BLaER1 treated with 17β-estradiol and CSF1 and Interleukin-3, amounts not matched to agents 10 nM and 100 nM (cell line): Measurements from ENCODE around the gene ADPRH.
"Not testable (repeated sequence)": the region's sequence is repeated elsewhere in the genome, so short reads cannot be mapped to it uniquely, and the experiment has no call there.

Experiments
- H3K27ac ChIP-seq, 11 experiments: shearing (Covaris generic); formaldehyde crosslinking; 2 replicates each; pipeline ENCODE4 v1.8.1; 2022
- H3K27me3 ChIP-seq, 11 experiments: shearing (Covaris generic); formaldehyde crosslinking; 2 replicates each; pipeline ENCODE4 v1.8.1; 2022
- H3K36me3 ChIP-seq, 11 experiments: shearing (Covaris generic); formaldehyde crosslinking; 2 replicates each; pipeline ENCODE4 v1.8.1; 2022
- H3K4me1 ChIP-seq, 10 experiments: shearing (Covaris generic); formaldehyde crosslinking; 2 replicates each; pipeline ENCODE4 v1.8.1; 2022
- H3K4me2 ChIP-seq, 11 experiments: shearing (Covaris generic); formaldehyde crosslinking; 2 replicates each; pipeline ENCODE4 v1.8.1; 2022
- H3K4me3 ChIP-seq, 10 experiments: shearing (Covaris generic); formaldehyde crosslinking; 2 replicates each; pipeline ENCODE4 v1.8.1; 2022
- H3K9ac ChIP-seq, 11 experiments: shearing (Covaris generic); formaldehyde crosslinking; 2 replicates each; pipeline ENCODE4 v1.8.1; 2022
- H3K9me3 ChIP-seq, 11 experiments: shearing (Covaris generic); formaldehyde crosslinking; replicated peaks in 1 of 11; 2 replicates each; pipeline ENCODE4 v1.8.1; 2022
- H4K20me1 ChIP-seq, 11 experiments: shearing (Covaris generic); formaldehyde crosslinking; 2 replicates each; pipeline ENCODE4 v1.8.1; 2022
- Cebpa-rat ChIP-seq, 11 experiments: shearing (Covaris generic); IDR thresholded peaks; 2 replicates each; pipeline ENCODE4 v1.8.1; 2022

The ADPRH gene

GRCh38 chr3:119543147-119543546 is 36.1 kb upstream of the ADPRH start:
- no peaks in the 10 kb centered on the region for H4K20me1 ChIP-seq
- peaks cover 0 to 51% (median 0%) of the 10 kb centered on the region in 11 experiments; a peak in 4 of 22 replicates for H3K36me3 ChIP-seq
- no peak overlapping the region for H3K9ac ChIP-seq
- no peak overlapping the region for H3K4me2 ChIP-seq
- no peak overlapping the region for H3K4me3 ChIP-seq
- H3K9me3 ChIP-seq: no peaks in the 10 kb centered on the region
- no peak overlapping the region for H3K27ac ChIP-seq
- H3K27me3 ChIP-seq: no peaks in the 10 kb centered on the region
- H3K4me1 ChIP-seq: peaks cover 0 to 60% (median 8%) of the 10 kb centered on the region in 10 experiments; a peak in 13 of 20 replicates
- no peak for TF ChIP-seq Cebpa-rat (IDR thresholded peaks at IDR 0.05)

- peak overlapping the region in 2 of 11 experiments; percentile 47 to 73; a peak in 4 of 22 replicates for H3K4me2 ChIP-seq
- no peaks in the 10 kb centered on the region for H4K20me1 ChIP-seq
- H3K27ac ChIP-seq: no peak overlapping the region
- no peak overlapping the region for H3K9ac ChIP-seq
- peaks cover 0 to 43% (median 0%) of the 10 kb centered on the region in 11 experiments; a peak in 5 of 22 replicates for H3K36me3 ChIP-seq
- peaks cover 0 to 71% (median 0%) of the 10 kb centered on the region in 10 experiments; a peak in 4 of 20 replicates for H3K4me1 ChIP-seq
- no peaks in the 10 kb centered on the region for H3K9me3 ChIP-seq
- H3K4me3 ChIP-seq: no peak overlapping the region
- no peak for TF ChIP-seq Cebpa-rat (IDR thresholded peaks at IDR 0.05)
- H3K27me3 ChIP-seq: no peaks in the 10 kb centered on the region
Observed at GRCh38 chr3:119547227-119547626, 32.1 kb upstream of the ADPRH start.

DNA sequence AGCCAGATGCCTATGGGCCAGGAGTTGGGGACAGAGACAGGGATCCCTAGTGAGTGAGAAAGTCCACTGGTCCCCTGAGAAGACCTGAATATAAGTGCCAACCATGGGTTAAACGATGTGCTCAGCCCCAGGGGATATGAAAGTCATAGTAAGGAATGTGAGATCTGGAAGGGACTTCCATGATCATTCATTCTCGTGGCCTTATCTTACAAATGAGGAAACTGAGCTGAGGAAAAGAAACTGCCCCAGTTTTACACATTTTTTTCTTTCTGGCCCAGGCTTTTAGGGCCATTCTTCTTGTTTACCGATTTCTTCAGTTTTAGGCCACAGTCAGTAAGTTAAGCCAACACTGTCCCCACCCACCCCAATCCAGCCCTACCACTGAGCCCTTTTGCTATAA is 31.0 kb upstream of the ADPRH start:
- H3K4me3 ChIP-seq: no peak overlapping the region
- no peaks in the 10 kb centered on the region for H3K9me3 ChIP-seq
- TF ChIP-seq Cebpa-rat (IDR thresholded peaks at IDR 0.05): no peak
- peak overlapping the region in 2 of 11 experiments; percentile 29 to 45; a peak in 2 of 22 replicates for H3K27ac ChIP-seq
- no peaks in the 10 kb centered on the region for H4K20me1 ChIP-seq
- H3K27me3 ChIP-seq: no peaks in the 10 kb centered on the region
- peak overlapping the region in 2 of 11 experiments; percentile 32 to 48; a peak in 2 of 22 replicates for H3K9ac ChIP-seq
- H3K36me3 ChIP-seq: peaks cover 0 to 37% (median 0%) of the 10 kb centered on the region in 11 experiments; a peak in 5 of 22 replicates
- H3K4me2 ChIP-seq: peak overlapping the region in 2 of 11 experiments; percentile 47 to 73; a peak in 4 of 22 replicates
- H3K4me1 ChIP-seq: peaks cover 0 to 73% (median 0%) of the 10 kb centered on the region in 10 experiments; a peak in 4 of 20 replicates

DNA sequence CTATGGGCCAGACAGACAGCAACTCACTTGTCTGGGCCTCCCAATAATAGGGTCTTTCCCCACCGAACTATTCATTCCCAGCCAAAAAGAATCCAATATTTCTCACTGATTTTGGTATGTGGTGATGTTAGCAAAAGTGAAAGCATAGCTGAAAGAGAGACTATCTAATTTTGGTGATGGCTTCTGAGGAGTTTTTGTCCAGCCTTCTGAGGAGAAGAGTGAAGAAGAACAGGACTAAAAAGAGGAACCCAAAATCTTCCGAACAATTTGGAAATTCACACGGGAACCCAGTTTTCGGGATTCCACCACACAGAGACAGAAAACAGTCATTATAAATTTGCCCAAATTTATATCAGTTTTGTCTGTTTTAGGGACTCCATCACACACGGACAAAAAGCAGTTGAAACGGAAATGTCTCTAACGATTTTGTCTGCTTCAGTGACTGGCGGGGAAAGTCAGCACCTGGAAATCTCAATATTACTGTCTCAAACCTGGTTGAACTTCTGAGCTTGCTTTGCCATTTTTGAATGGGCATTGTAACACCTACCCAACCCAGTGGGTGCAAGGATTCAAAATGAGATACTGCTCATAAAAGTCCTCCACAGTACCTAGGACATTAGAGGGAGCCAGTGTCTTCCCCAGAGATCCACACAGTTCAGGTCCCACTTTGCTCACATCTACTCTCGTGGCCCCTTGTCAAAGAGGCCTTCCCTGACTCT is 28.9 kb upstream of the ADPRH start:
- no peaks in the 10 kb centered on the region for H3K9me3 ChIP-seq
- H3K4me3 ChIP-seq: no peak overlapping the region
- no peak overlapping the region for H3K9ac ChIP-seq
- no peak overlapping the region for H3K27ac ChIP-seq
- peaks cover 0 to 26% (median 0%) of the 10 kb centered on the region in 11 experiments; a peak in 4 of 22 replicates for H3K36me3 ChIP-seq
- H3K4me1 ChIP-seq: peaks cover 0 to 86% (median under 1%) of the 10 kb centered on the region in 10 experiments; a peak in 8 of 20 replicates
- H3K27me3 ChIP-seq: no peaks in the 10 kb centered on the region
- no peaks in the 10 kb centered on the region for H4K20me1 ChIP-seq
- no peak for TF ChIP-seq Cebpa-rat (IDR thresholded peaks at IDR 0.05)
- peak overlapping the region in 2 of 11 experiments; percentile 47 to 73; a peak in 3 of 22 replicates for H3K4me2 ChIP-seq

DNA sequence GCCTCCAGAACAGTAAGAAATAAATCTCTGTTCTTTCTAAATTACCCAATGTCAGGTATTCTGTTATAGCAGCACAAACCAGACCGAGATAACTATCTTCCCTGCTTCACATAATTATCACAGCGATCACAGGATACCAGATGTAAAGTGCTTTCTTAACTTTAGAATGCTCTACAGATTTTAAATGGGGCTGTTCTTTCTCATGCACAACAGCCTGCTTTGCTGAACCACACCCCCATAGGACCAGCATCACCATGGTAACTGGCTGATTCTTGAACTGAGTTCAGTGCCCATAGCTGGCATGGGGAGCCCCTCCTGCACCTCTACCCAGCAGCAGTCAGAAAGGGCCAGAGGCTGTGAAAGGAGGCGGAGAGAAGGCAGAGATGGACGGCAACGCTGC is 27.7 kb upstream of the ADPRH start:
- Histone ChIP-seq H3K4me1 (peaks cover 0 to 88% (median 3%) of the 10 kb centered on the region in 10 experiments; a peak in 8 of 20 replicates), H4K20me1 (no peaks in the 10 kb centered on the region), H3K27ac (no peak overlapping the region), H3K4me3 (no peak overlapping the region), H3K9ac (no peak overlapping the region), H3K9me3 (no peaks in the 10 kb centered on the region), H3K36me3 (peaks cover 0 to 24% (median 0%) of the 10 kb centered on the region in 11 experiments; a peak in 4 of 22 replicates), H3K27me3 (no peaks in the 10 kb centered on the region), H3K4me2 (peak overlapping the region in 1 of 11 experiments; percentile 73; a peak in 2 of 22 replicates)
- TF ChIP-seq Cebpa-rat (IDR thresholded peaks at IDR 0.05): no peak

- not testable (repeated sequence) for H3K9ac ChIP-seq, H3K4me2 ChIP-seq, H3K9me3 ChIP-seq, H3K4me3 ChIP-seq, H3K27ac ChIP-seq, H4K20me1 ChIP-seq, H3K27me3 ChIP-seq
- H3K36me3 ChIP-seq: peaks cover 0 to 30% (median 0%) of the 10 kb centered on the region in 11 experiments; a peak in 5 of 22 replicates
- H3K4me1 ChIP-seq: peaks cover 0 to 88% (median 3%) of the 10 kb centered on the region in 10 experiments; a peak in 8 of 20 replicates
Observed at GRCh38 chr3:119552928-119553327, 26.4 kb upstream of the ADPRH start.

- H3K9ac ChIP-seq: peak overlapping the region in 3 of 11 experiments; percentile 44 to 62 (median 46); a peak in 6 of 22 replicates
- H3K36me3 ChIP-seq: peaks cover 0 to 30% (median 0%) of the 10 kb centered on the region in 11 experiments; a peak in 5 of 22 replicates
- peak overlapping the region in 3 of 11 experiments; percentile 40 to 79 (median 73); a peak in 5 of 22 replicates for H3K27ac ChIP-seq
- peak overlapping the region in 3 of 11 experiments; percentile 75 to 89 (median 84); a peak in 5 of 22 replicates for H3K4me2 ChIP-seq
- H3K9me3 ChIP-seq: no peaks in the 10 kb centered on the region
- H3K4me3 ChIP-seq: peak overlapping the region in 1 of 10 experiments; percentile 20; a peak in 2 of 20 replicates
- H3K4me1 ChIP-seq: peaks cover 0 to 88% (median 3%) of the 10 kb centered on the region in 10 experiments; a peak in 8 of 20 replicates
- no peak for TF ChIP-seq Cebpa-rat (IDR thresholded peaks at IDR 0.05)
- H3K27me3 ChIP-seq: no peaks in the 10 kb centered on the region
- no peaks in the 10 kb centered on the region for H4K20me1 ChIP-seq
Observed at GRCh38 chr3:119553823-119554415, 25.4 kb upstream of the ADPRH start.

- H3K9me3 ChIP-seq: no peaks in the 10 kb centered on the region
- peaks cover 0 to 87% (median 3%) of the 10 kb centered on the region in 10 experiments; a peak in 8 of 20 replicates for H3K4me1 ChIP-seq
- peak overlapping the region in 4 of 11 experiments; percentile 38 to 79 (median 70); a peak in 6 of 22 replicates for H3K27ac ChIP-seq
- TF ChIP-seq Cebpa-rat (IDR thresholded peaks at IDR 0.05): no peak
- H3K27me3 ChIP-seq: no peaks in the 10 kb centered on the region
- peaks cover 0 to 19% (median 0%) of the 10 kb centered on the region in 11 experiments; a peak in 4 of 22 replicates for H3K36me3 ChIP-seq
- peak overlapping the region in 5 of 11 experiments; percentile 6 to 89 (median 75); a peak in 9 of 22 replicates for H3K4me2 ChIP-seq
- peak overlapping the region in 1 of 10 experiments; percentile 3; a peak in 2 of 20 replicates for H3K4me3 ChIP-seq
- peak overlapping the region in 3 of 11 experiments; percentile 46 to 89 (median 62); a peak in 4 of 22 replicates for H3K9ac ChIP-seq
- H4K20me1 ChIP-seq: no peaks in the 10 kb centered on the region
Observed at GRCh38 chr3:119555309-119555735, 24.0 kb upstream of the ADPRH start.
